ENCODE data around the gene CASQ2.

CASQ2 gene

GRCh38 chr1:115661157-115661556 lies 107.4 kb downstream of the CASQ2 start:
- no peak for DNase-seq (ENCODE audit: low read depth)

DNA sequence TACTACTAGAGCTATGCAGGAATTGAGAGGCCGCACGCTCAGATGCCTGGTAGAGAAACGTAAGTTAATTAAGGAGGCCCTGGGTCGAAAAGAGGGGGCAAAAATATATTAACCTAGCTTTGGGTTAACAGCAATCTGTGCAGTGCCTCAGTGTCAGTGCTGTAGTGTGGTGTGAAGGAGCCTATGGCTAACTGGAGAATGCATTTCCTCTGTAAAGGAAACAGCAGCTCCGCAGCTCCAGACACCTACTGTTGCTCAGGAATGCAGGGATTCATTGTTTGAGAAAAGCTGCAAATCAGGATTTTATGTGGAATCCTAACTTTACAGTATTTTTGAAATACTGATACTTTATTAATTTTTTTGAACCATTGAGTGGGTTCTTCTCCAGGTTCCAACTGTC lies 108.4 kb downstream of the CASQ2 start:
- no peak for DNase-seq (ENCODE audit: low read depth)

DNA sequence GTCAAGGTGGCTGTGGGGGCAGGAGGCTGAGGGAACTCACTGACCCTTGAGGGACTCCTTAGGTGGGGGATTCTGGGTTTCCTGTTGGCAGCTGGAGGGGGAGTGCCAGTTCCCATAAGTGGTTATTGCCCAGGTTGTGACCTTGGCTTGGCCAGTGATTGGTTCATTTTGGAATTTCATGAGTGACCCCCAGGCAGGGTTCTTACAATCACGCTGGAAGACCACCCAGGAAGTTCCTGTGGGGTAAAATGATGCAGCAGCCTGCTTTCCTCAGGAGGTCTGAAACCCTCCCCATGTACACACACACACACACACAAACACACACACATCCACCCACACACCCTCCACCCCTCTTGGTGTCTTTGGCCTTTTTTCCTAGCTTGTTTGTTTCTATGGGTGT lies 109.9 kb downstream of the CASQ2 start:
- no peak for DNase-seq (ENCODE audit: low read depth)

DNA sequence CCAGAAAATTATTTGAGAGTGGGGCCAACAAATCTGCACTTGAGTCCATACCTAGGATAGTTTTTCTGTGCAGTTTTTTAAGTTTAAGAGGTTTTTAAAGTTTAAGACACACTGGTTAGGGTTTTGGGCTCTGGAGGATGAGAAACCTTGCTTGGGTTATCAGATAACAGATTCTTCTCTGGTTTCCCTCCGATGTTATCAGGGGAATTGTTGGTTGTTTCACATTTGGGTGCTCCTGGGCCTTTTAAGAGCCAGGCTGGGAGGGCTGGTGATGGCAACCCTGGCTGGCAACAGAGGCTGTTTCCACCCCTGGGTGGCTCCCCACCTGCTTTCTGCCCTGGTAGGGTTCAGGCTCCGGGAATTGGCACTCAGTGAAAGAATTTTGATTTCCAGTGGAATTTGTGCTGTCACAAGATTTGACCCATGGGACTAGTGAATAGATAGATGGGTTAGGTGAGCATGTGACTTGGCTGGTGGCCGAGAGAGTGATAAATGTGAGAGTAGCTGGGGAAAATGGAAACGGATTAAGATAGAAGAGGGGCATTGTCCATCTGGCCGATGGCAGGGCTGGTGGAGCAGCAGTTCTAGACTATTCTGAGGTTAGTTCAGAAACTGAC lies 111.9 kb downstream of the CASQ2 start:
- no peak for DNase-seq (ENCODE audit: low read depth)

DNA sequence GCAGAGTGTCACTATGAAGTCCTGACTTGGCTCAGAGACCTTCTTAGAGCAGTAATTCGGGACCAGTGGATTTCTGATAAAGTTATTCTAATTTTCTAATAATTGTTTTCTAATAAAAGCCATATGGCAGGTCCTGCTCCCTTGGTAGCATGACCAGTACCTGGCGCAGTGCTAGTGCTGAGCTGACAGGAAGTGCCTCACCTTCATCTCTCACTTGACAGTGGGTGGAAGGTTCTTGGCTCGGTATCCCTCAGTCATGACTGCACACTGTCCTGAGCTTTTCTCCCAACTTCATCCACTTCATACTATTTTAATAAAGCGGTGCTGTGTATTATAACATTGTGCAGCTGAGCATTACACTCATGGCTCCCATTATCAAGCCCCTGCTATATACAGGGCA lies 112.6 kb downstream of the CASQ2 start:
- no peak for DNase-seq (ENCODE audit: low read depth)

- DNase-seq (ENCODE audit: low read depth), result no peak
Measured at GRCh38 chr1:115655306-115655663, 113.2 kb downstream of the CASQ2 start.

- no peak for DNase-seq (ENCODE audit: low read depth)
Measured at GRCh38 chr1:115654663-115655305, 113.7 kb downstream of the CASQ2 start.

GRCh38 chr1:115654125-115654524 lies 114.4 kb downstream of the CASQ2 start:
- DNase-seq (ENCODE audit: low read depth), result no peak

GRCh38 chr1:115652236-115652788 lies 116.2 kb downstream of the CASQ2 start:
- no peak for DNase-seq (ENCODE audit: low read depth)

DNA sequence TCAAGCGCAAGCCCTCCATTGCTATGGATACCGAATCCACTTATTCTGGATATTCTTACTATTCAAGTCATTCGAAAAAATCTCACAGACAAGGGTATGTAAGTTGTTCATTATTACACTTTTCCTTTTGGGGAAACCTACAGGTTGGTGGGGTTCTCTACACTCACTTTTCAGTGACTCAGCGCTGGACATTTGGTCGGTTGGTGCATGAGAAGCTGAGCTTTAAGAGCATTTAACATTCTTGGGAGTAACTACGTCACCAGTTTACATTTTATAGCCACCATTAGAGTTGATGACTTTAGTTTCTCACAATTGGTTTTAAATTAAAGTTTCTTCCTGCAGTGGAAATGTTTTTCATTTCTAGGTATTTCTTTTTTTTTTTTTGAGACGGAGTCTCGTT lies 117.1 kb downstream of the CASQ2 start:
- DNase-seq (ENCODE audit: low read depth), result no peak

DNA sequence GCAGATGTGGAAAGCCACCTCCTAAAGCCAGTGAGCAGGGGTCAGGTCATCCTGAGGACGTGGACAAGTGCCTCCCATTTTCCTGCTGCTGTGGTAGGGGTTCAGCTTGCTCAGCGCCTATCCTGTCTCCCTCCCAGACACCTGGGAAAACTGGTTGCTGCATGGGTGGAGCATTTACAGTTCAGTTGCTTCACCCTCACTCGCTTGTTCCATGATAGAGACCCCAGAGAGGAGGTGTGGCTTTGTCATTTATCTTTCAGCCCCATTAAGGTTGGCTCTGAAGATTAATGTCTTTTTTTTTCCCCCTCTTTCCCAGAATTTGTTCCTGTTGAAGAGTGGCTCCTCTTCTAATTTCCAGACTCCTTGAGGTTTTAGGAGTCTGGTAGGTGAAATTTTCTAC lies 117.6 kb downstream of the CASQ2 start:
- no peak for DNase-seq (ENCODE audit: low read depth)

Measured in stimulated activated CD8-positive, alpha-beta memory T cell treated with anti-CD3 and anti-CD28 coated beads, Interleukin-12 subunit alpha, Interleukin-12 subunit beta, amount 100 ng/mL, for 1 hour (primary cell).